ENCODE data around the gene PRIM2. TPM values are rescaled to one million over a fixed set of nuclear protein-coding genes. Genes with fewer than 3 reads are reported as not detected.
"Not testable (repeated sequence)": the region's sequence is repeated elsewhere in the genome, so short reads cannot be mapped to it uniquely, and the experiment has no call there.

The PRIM2 gene
- total and polyA plus RNA-seq, 2 of the 8 experiments (the other 6 are each of a cell fraction or from before 2014, with no cell fraction given), result 20.8 to 46.8 TPM

- WGBS, 2 experiments (ENCODE audit: extremely low coverage in 1 of 2, insufficient coverage in 1 of 2, insufficient read length in 1 of 2, insufficient replicate concordance in 2 of 2, low coverage in 1 of 2, low lambda C conversion rate in 2 of 2, missing lambda C conversion rate in 1 of 2), result 77% methylated on average over 3 of the region's 3 CpGs; no CpG with 5 or more reads in 1 of the 2 experiments
These were observed 171.1 kb downstream of the PRIM2 start for GRCh38 chr6:57488551-57488950.

GRCh38 chr6:57489887-57490286 lies 172.5 kb downstream of the PRIM2 start:
- H3K27ac ChIP-seq (ENCODE audit: low read depth, low read length); H4K5ac ChIP-seq (ENCODE audit: insufficient read length, low read depth, low read length); H4K8ac ChIP-seq (ENCODE audit: extremely low read depth, insufficient read depth, low read length); H2AFZ ChIP-seq (ENCODE audit: low read length); H2AK5ac ChIP-seq (ENCODE audit: low read depth, low read length); H4K91ac ChIP-seq (replicated peaks; ENCODE audit: insufficient read length, low read length); H3K4me3 ChIP-seq (ENCODE audit: extremely low read depth in 1 of 4, insufficient read depth in 2 of 4, low read depth in 3 of 4, low read length in 4 of 4); H2BK120ac ChIP-seq (replicated peaks; ENCODE audit: low read depth, low read length); H3K9me3 ChIP-seq (ENCODE audit: insufficient read depth in 2 of 2, low read depth in 1 of 2, low read length in 1 of 2); H2BK20ac ChIP-seq (ENCODE audit: low read length); H4K20me1 ChIP-seq (replicated peaks in 1 of 2; ENCODE audit: control insufficient read depth in 1 of 2, insufficient read depth in 2 of 2, low read length in 2 of 2); H3K56ac ChIP-seq (replicated peaks; ENCODE audit: insufficient read length, low read depth, low read length); H3K18ac ChIP-seq (ENCODE audit: extremely low read depth, low read length); H3K27me3 ChIP-seq (replicated peaks in 1 of 4; ENCODE audit: control insufficient read depth in 3 of 4, extremely low read depth in 1 of 4, insufficient read depth in 3 of 4, low read length in 3 of 4); H3K14ac ChIP-seq (ENCODE audit: insufficient read length); H2BK12ac ChIP-seq (ENCODE audit: low read depth, low read length); H2BK15ac ChIP-seq (ENCODE audit: low read length); H2BK5ac ChIP-seq (ENCODE audit: low read depth, low read length); H3K36me3 ChIP-seq (ENCODE audit: control insufficient read depth in 2 of 4, insufficient read depth in 4 of 4, low read length in 3 of 4); H3K9ac ChIP-seq (replicated peaks in 1 of 4; ENCODE audit: extremely low read depth in 1 of 4, low read depth in 3 of 4, low read length in 3 of 4); H3K23me2 ChIP-seq (ENCODE audit: low read depth, low read length); POLR2A ChIA-PET (ENCODE audit: partially characterized antibody); H3K4ac ChIP-seq (replicated peaks; ENCODE audit: insufficient read length, low read depth, low read length); H3K23ac ChIP-seq (ENCODE audit: insufficient read length); H3K79me2 ChIP-seq (ENCODE audit: control insufficient read depth in 1 of 2, insufficient read depth in 2 of 2, low read length in 2 of 2); H3K79me1 ChIP-seq (ENCODE audit: low read depth, low read length); H3K4me1 ChIP-seq (replicated peaks in 1 of 4; ENCODE audit: control insufficient read depth in 3 of 4, insufficient read depth in 4 of 4, low read length in 3 of 4): not testable (repeated sequence)
- DNase-seq (ENCODE audit: low read depth in 1 of 2, low spot score in 2 of 2) (peak in 1 of 2 experiments; percentile 25), FAIRE-seq (peak; percentile 70)
- H3K4me2 ChIP-seq (ENCODE audit: insufficient read depth in 1 of 2, low read depth in 2 of 2, low read length in 2 of 2), result peak overlapping the region; percentile 2 to 4; a peak in 1 of 4 replicates
- CTCF ChIA-PET (ENCODE audit: partially characterized antibody), result interaction anchor here (0.6 kb wide), 1 partner anchor 171 kb away, joined by 3 read pairs; no protein-coding TSS in a partner anchor

More at GRCh38 chr6:57488551-57488950, 171.1 kb downstream of the PRIM2 start:
- H3K18ac ChIP-seq (ENCODE audit: extremely low read depth, low read length); H3K79me2 ChIP-seq (ENCODE audit: control insufficient read depth in 1 of 2, insufficient read depth in 2 of 2, low read length in 2 of 2); H3K4me2 ChIP-seq (ENCODE audit: insufficient read depth in 1 of 2, low read depth in 2 of 2, low read length in 2 of 2); H4K91ac ChIP-seq (replicated peaks; ENCODE audit: insufficient read length, low read length); H2BK5ac ChIP-seq (ENCODE audit: low read depth, low read length); H2AFZ ChIP-seq (ENCODE audit: low read length); H2BK12ac ChIP-seq (ENCODE audit: low read depth, low read length); H2BK120ac ChIP-seq (replicated peaks; ENCODE audit: low read depth, low read length); H4K20me1 ChIP-seq (replicated peaks in 1 of 2; ENCODE audit: control insufficient read depth in 1 of 2, insufficient read depth in 2 of 2, low read length in 2 of 2); H3K36me3 ChIP-seq (ENCODE audit: control insufficient read depth in 2 of 4, insufficient read depth in 4 of 4, low read length in 3 of 4); H3K79me1 ChIP-seq (ENCODE audit: low read depth, low read length); H3K4ac ChIP-seq (replicated peaks; ENCODE audit: insufficient read length, low read depth, low read length); H3K4me1 ChIP-seq (replicated peaks in 1 of 4; ENCODE audit: control insufficient read depth in 3 of 4, insufficient read depth in 4 of 4, low read length in 3 of 4); POLR2A ChIA-PET (ENCODE audit: partially characterized antibody); FAIRE-seq; H3K14ac ChIP-seq (ENCODE audit: insufficient read length); H3K56ac ChIP-seq (replicated peaks; ENCODE audit: insufficient read length, low read depth, low read length); H3K23me2 ChIP-seq (ENCODE audit: low read depth, low read length); H3K9ac ChIP-seq (replicated peaks in 1 of 4; ENCODE audit: extremely low read depth in 1 of 4, low read depth in 3 of 4, low read length in 3 of 4); H3K23ac ChIP-seq (ENCODE audit: insufficient read length); H3K4me3 ChIP-seq (ENCODE audit: extremely low read depth in 1 of 4, insufficient read depth in 2 of 4, low read depth in 3 of 4, low read length in 4 of 4); DNase-seq (ENCODE audit: low read depth in 1 of 2, low spot score in 2 of 2); H4K5ac ChIP-seq (ENCODE audit: insufficient read length, low read depth, low read length); H3K27ac ChIP-seq (ENCODE audit: low read depth, low read length); CTCF ChIA-PET (ENCODE audit: partially characterized antibody); H3K27me3 ChIP-seq (replicated peaks in 1 of 4; ENCODE audit: control insufficient read depth in 3 of 4, extremely low read depth in 1 of 4, insufficient read depth in 3 of 4, low read length in 3 of 4); H4K8ac ChIP-seq (ENCODE audit: extremely low read depth, insufficient read depth, low read length); H2BK15ac ChIP-seq (ENCODE audit: low read length); H3K9me3 ChIP-seq (ENCODE audit: insufficient read depth in 2 of 2, low read depth in 1 of 2, low read length in 1 of 2): not testable (repeated sequence)
- H2AK5ac ChIP-seq (ENCODE audit: low read depth, low read length), result peak overlapping the region; percentile 75; the same call in 1 of the 2 replicates
- H2BK20ac ChIP-seq (ENCODE audit: low read length), result peak overlapping the region; percentile 80; the same call in 1 of the 2 replicates

All from H1 (cell line).